Activated naive CD8-positive, alpha-beta T cell treated with anti-CD3 and anti-CD28 coated beads for 36 hours (primary cell): ENCODE data around the gene ENTHD1. TPM values are rescaled to one million over a fixed set of nuclear protein-coding genes. Genes with fewer than 3 reads are reported as not detected.
"Not testable (repeated sequence)": the region's sequence is repeated elsewhere in the genome, so short reads cannot be mapped to it uniquely, and the experiment has no call there.

Experiments used
- DNase-seq: peaks from one replicate; pipeline ENCODE4 v3.0.0; 2021
- H3K27ac Mint-ChIP-seq: one replicate; pipeline ENCODE4 v1.8.0; 2022; ENCODE audit warnings: mild to moderate bottlenecking, moderate library complexity, mixed read lengths
- H3K27me3 Mint-ChIP-seq: one replicate; pipeline ENCODE4 v1.8.0; 2022; ENCODE audit warnings: mild to moderate bottlenecking, mixed read lengths
- H3K36me3 Mint-ChIP-seq: one replicate; pipeline ENCODE4 v1.8.0; 2021; ENCODE audit warnings: mild to moderate bottlenecking, mixed read lengths
- H3K4me1 Mint-ChIP-seq: one replicate; pipeline ENCODE4 v1.8.0; 2021; ENCODE audit warnings: mixed read lengths
- H3K4me3 Mint-ChIP-seq: one replicate; pipeline ENCODE4 v1.8.0; 2022; ENCODE audit warnings: mild to moderate bottlenecking, moderate library complexity, mixed read lengths
- H3K9me3 Mint-ChIP-seq: one replicate; pipeline ENCODE4 v1.8.0; 2022; ENCODE audit warnings: mixed read lengths
- total RNA-seq, 2 experiments: library from RNA; stranded (reverse); gene quantifications; one replicate each; pipeline ENCODE4 v1.2.3, GENCODE V29; 2021

Gene ENTHD1
- total RNA-seq, 2 experiments from 2014 or later = 0.20 to 0.39 TPM

DNA sequence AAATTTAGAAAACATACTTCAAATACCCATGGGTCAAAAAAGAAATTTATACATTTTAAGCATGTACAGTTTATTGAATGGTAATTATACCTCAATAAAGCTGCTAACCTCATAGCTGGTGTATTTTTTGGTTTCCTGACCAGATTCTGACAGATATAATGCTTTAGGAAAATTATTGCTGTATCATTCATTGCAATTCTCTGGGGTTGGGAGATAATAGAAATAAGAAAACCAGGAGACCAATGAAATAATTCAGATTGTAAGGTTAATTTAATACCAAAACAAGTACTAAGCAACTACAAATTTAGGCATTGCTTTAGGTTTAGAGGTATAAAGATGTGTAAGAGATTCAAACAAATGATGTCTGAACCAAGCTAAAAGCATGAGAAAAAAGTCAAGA, 120.1 kb downstream of the ENTHD1 start:
- H3K27ac Mint-ChIP-seq = no peak overlapping the region
- peaks cover 6% of the 10 kb centered on the region for H3K9me3 Mint-ChIP-seq
- H3K4me1 Mint-ChIP-seq = peaks cover 14% of the 10 kb centered on the region
- no peak overlapping the region for H3K4me3 Mint-ChIP-seq
- DNase-seq = no peak
- H3K36me3 Mint-ChIP-seq = peaks cover 2% of the 10 kb centered on the region
- peaks cover 6% of the 10 kb centered on the region for H3K27me3 Mint-ChIP-seq

DNA sequence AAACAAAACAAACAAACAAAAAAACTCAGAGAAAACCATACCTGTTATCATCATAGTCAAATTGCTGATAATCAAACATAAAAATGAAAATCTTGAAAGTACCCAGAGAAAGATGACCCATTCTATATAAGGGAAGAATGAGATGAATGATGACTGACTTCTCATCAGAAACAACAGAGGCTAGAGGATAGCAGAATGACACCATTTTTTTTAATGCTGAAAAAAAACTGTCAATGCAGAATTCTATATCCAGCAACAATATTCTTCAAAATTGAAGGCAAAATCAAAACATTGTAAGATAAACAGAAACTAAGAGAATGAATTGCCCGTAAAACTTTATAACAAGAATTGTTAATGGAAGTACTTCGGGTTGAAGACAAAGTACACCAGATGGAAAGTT, 122.1 kb downstream of the ENTHD1 start:
- Mint-ChIP-seq H3K36me3 (peaks cover 2% of the 10 kb centered on the region), H3K9me3 (peaks cover 6% of the 10 kb centered on the region), H3K4me1 (peaks cover 16% of the 10 kb centered on the region), H3K4me3 (no peak overlapping the region), H3K27ac (no peak overlapping the region), H3K27me3 (peaks cover 6% of the 10 kb centered on the region)
- no peak for DNase-seq

DNA sequence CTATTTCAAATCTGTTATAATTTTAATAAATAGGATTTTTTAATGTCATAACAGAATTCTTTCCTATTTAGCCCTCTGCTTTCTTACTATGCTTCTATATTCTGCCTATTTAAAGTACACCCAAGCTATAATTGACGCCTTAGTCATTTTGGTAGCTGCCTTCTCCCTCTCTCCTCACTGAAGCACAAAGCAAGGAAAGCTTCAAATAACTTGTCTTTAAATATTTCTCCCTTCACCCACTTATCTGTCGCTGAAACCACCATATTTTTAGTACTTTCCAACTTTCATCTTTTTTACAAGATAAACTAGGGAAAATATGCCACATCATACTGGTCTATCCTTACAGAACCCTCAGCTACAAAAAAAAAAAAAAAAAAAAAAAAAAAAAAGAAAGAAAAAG, 127.9 kb downstream of the ENTHD1 start:
- no peak overlapping the region for H3K27ac Mint-ChIP-seq
- H3K9me3 Mint-ChIP-seq = peaks cover 1% of the 10 kb centered on the region
- DNase-seq = no peak
- peaks cover 7% of the 10 kb centered on the region for H3K4me1 Mint-ChIP-seq
- peaks cover 2% of the 10 kb centered on the region for H3K36me3 Mint-ChIP-seq
- no peak overlapping the region for H3K4me3 Mint-ChIP-seq
- H3K27me3 Mint-ChIP-seq = peaks cover 22% of the 10 kb centered on the region

DNA sequence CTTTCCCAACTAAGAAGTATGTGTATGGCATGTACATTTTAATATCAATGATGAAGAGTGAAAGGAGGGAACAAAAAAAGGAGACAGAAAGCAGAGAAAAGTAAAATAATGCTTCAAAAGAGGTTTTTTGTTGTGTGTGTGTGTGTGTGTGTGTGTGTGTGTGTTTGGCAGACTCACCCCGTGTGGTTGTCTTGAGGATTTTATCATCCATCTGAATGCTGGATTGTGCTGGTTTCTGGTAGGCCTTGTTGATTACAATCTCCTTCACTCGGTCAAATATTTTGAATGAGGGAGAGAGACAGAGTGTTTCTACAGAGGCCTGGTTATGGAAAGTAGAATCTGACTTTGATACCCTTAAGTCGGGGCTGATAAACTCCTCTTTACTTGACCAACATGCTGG, 128.5 kb downstream of the ENTHD1 start:
- Mint-ChIP-seq H3K36me3 (peaks cover 2% of the 10 kb centered on the region), H3K9me3 (peaks cover 1% of the 10 kb centered on the region), H3K27me3 (peaks cover 22% of the 10 kb centered on the region), H3K4me1 (peaks cover 7% of the 10 kb centered on the region), H3K27ac (no peak overlapping the region), H3K4me3 (no peak overlapping the region)
- DNase-seq = no peak

DNA sequence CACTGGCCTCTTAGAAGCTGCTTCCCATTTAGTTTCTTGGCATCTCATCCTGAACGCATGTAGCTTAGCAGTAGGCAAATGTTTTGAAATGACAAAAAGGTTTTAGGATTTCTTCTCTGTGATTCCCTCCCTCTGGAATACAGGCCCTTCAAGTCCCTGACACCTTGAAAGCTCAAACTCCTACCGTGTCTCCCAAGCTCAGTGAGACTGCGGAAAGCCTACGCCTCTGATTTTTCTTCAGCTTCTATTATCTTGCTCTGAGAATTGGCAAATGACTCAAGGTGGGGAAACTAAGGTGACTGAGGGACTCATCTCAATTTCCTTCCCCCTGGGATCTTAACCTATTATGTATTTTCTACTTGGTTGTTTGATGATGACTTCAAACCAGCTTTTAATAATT, 130.3 kb downstream of the ENTHD1 start:
- no peak overlapping the region for H3K27ac Mint-ChIP-seq
- peaks cover 7% of the 10 kb centered on the region for H3K4me1 Mint-ChIP-seq
- H3K27me3 Mint-ChIP-seq = peaks cover 16% of the 10 kb centered on the region
- no peaks in the 10 kb centered on the region for H3K9me3 Mint-ChIP-seq
- H3K4me3 Mint-ChIP-seq = no peak overlapping the region
- no peaks in the 10 kb centered on the region for H3K36me3 Mint-ChIP-seq
- DNase-seq = no peak

DNA sequence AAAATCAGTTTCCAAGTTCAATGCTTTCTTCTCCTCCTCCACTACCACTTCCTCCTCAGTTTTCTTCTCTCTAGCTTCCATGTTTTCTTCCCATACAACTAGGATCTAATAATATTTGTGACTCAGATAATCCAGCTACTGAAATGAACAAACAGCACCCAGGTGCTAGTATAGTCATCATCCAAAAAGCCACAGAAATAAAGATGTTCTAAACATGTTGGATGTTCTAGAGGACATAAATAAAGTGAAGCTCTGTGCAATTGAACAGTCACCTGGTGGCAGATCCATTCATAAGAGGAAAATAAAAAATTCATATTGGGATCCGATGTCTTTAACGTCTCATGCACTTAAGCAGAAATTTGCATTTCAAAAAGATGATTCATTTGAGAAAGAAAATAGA, 142.8 kb downstream of the ENTHD1 start:
- no peaks in the 10 kb centered on the region for H3K27me3 Mint-ChIP-seq
- no peaks in the 10 kb centered on the region for H3K9me3 Mint-ChIP-seq
- H3K4me1 Mint-ChIP-seq = peaks cover 21% of the 10 kb centered on the region
- H3K4me3 Mint-ChIP-seq = no peak overlapping the region
- H3K36me3 Mint-ChIP-seq = no peaks in the 10 kb centered on the region
- no peak for DNase-seq
- no peak overlapping the region for H3K27ac Mint-ChIP-seq

DNA sequence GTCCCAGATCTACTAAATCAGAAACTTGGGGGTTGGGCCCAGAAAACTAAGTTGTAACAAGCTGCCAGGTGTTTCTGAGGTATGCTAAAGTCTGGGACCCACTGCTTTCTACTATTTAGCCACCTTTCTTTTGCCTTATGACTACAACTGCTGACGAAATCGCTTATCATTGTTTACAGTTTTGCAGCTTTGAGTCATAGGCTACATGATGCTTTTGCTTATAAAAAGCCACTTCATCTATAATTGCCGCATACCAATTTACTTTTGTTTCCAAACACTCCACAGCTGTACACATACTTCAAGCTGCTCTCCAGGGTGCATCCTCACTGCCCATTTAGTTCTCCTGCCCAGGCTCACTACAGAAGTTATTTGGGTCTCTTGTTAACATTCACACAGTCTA, 144.7 kb downstream of the ENTHD1 start:
- H3K27me3 Mint-ChIP-seq = no peaks in the 10 kb centered on the region
- H3K4me1 Mint-ChIP-seq = peaks cover 33% of the 10 kb centered on the region
- no peak overlapping the region for H3K27ac Mint-ChIP-seq
- no peak for DNase-seq
- H3K9me3 Mint-ChIP-seq = no peaks in the 10 kb centered on the region
- H3K4me3 Mint-ChIP-seq = no peak overlapping the region
- H3K36me3 Mint-ChIP-seq = no peaks in the 10 kb centered on the region

DNA sequence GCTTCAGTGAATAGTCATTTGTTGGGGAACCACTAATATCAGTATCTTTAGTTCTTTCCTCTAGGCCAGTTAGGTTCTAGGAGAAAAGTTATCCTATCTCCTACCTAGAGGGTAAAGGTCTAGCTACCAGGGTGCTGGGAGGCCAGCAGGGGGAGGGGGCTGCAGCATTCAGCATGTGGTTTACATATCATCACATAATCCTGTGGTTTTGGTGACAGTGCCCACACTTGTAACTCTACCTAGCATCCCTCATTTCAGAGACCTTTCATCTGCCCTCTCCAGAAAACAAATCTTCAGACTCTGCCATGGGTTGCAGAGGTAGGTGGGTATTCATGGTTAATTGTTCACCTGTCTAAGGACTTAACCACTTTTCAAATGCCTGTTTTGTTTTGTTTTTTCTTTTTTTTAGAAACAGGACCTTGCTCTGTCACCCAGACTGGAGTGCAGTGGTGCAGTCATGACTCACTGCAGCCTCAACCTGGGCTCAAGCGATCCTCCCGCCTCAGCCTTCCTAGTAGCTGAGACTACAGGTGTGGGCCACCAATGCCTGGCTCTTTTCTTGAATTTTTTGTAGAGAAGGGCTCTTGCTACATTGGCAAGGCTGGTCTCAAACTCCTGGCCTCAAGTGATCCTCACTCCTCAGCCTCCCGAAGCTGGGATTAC, 146.8 kb downstream of the ENTHD1 start:
- no peaks in the 10 kb centered on the region for H3K27me3 Mint-ChIP-seq
- H3K27ac Mint-ChIP-seq = no peak overlapping the region
- H3K4me3 Mint-ChIP-seq = no peak overlapping the region
- peaks cover 37% of the 10 kb centered on the region for H3K4me1 Mint-ChIP-seq
- H3K9me3 Mint-ChIP-seq = no peaks in the 10 kb centered on the region
- H3K36me3 Mint-ChIP-seq = no peaks in the 10 kb centered on the region
- DNase-seq = peak; percentile 13

DNA sequence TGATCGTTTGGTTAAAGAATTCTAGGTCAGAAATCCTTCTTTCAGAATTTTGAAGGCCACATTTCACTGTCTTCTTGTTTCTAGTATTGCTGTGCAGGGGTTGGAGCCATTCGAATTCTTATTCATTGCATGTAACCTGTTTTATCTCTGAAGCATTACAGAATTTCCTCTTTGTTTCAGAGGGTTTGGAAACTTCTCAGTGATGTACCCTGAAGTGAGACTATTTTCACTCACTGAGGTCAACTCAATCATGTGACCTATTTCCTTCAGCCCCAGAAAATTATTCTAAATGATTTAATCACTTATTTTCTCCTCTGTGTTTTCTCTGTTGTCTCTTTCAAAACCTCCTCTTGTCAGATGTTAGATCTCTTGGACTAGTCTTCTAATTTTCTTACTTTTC, 147.8 kb downstream of the ENTHD1 start:
- H3K27me3 Mint-ChIP-seq = no peaks in the 10 kb centered on the region

DNA sequence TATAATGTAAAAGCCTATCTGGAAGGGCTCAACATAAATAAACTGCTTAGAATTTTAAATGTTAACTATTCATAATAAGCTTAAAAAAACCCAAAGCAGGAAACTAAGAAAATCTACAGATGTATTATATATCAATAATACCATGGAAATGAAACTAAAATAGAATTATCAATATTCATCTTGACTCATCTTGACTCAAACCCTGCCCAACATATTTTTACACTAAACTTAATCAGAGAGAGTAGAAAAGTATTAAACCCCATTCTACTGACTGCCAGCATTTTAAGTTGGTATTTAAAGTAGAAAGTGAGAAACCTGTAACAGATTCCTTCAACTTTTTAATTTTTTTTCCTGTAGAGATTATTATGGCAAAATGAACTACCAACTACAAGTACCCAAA, 149.2 kb downstream of the ENTHD1 start:
- no peaks in the 10 kb centered on the region for H3K36me3 Mint-ChIP-seq
- H3K27me3 Mint-ChIP-seq = no peaks in the 10 kb centered on the region
- peaks cover 31% of the 10 kb centered on the region for H3K4me1 Mint-ChIP-seq
- no peak overlapping the region for H3K4me3 Mint-ChIP-seq
- no peak overlapping the region for H3K27ac Mint-ChIP-seq
- H3K9me3 Mint-ChIP-seq = peaks cover under 1% of the 10 kb centered on the region
- no peak for DNase-seq

More for the DNA sequence above, 147.8 kb downstream of the ENTHD1 start:
- Mint-ChIP-seq H3K36me3 (no peaks in the 10 kb centered on the region), H3K27ac (peak overlapping the region; percentile 6), H3K4me3 (no peak overlapping the region), H3K9me3 (no peaks in the 10 kb centered on the region), H3K4me1 (peaks cover 34% of the 10 kb centered on the region)
- DNase-seq = no peak

DNA sequence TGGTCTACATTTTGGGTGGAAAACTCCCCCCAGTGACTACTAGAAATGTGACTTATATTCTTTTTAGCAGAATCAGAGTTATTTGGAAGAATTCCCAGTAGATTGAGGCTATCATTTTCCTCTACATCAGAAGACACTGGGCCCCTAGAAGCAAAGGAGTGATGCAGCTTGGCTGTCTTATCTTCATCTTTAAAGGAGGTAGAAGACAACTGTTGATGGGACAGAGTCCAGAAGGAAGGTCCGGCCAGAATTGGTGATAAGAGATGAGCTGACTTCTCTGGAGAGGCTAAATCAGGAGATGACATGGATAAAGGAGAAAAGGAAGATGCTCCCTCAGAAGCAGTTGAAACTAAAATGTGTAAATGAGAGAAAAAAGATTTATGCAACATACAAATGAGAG, 149.6 kb downstream of the ENTHD1 start:
- no peak for DNase-seq
- peaks cover 1% of the 10 kb centered on the region for H3K9me3 Mint-ChIP-seq
- H3K27ac Mint-ChIP-seq = no peak overlapping the region
- no peaks in the 10 kb centered on the region for H3K36me3 Mint-ChIP-seq
- no peak overlapping the region for H3K4me3 Mint-ChIP-seq
- H3K27me3 Mint-ChIP-seq = no peaks in the 10 kb centered on the region
- peaks cover 31% of the 10 kb centered on the region for H3K4me1 Mint-ChIP-seq

DNA sequence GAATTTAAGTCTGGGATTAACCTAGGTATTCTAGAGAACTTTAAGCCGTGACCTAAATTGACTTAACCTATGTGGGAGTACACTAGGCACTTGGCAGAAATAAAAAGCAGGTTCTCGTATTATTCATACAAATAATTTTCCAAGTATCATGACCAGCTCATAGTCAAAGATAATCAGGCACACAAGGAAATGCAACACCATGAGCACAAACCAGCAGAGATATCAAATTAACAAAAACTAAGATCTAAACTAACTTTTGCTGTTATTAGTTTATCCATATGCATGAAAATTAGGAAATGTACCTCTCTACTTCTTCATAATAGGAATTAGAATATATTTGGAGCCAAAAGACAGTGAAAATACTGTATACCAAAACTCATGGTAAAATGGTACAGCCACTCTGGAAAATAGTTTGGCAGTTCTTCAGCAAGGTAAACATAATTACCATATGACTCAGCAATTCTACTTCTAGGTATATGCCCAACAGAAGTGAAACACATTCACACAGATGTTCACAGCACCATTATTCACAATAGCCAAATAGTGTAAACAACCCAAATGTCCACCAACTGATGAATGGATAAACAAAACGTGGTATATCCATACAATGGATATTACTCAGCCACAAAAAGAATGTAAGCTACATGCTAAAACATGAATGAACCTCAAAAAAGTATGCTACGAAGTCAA, 154.1 kb downstream of the ENTHD1 start:
- H3K9me3 Mint-ChIP-seq = peaks cover 1% of the 10 kb centered on the region
- no peak for DNase-seq
- H3K4me3 Mint-ChIP-seq = no peak overlapping the region
- peaks cover 8% of the 10 kb centered on the region for H3K4me1 Mint-ChIP-seq
- H3K27ac Mint-ChIP-seq = no peak overlapping the region
- peaks cover 6% of the 10 kb centered on the region for H3K27me3 Mint-ChIP-seq
- H3K36me3 Mint-ChIP-seq = no peaks in the 10 kb centered on the region

DNA sequence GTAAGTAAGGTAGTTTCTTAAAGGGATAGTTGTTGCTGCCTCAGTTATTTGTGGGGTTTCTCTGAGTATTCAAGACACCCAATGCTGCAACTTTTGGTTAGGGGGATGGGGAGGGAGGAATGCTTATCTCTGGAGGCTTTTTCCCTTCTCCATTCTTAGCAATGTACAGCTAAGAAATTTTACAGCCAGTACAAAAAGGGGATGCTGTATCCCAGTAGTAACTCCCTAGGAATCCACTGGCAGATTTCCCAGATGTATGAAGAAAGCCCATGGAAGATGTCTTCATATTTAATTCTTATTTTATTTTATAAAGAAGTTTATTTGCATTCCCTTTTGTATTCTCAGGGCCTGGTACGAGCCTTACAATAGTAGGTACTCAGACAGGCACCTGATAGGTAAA, 154.8 kb downstream of the ENTHD1 start:
- H3K36me3 Mint-ChIP-seq = no peaks in the 10 kb centered on the region
- no peak overlapping the region for H3K27ac Mint-ChIP-seq
- H3K4me1 Mint-ChIP-seq = peaks cover 3% of the 10 kb centered on the region

DNA sequence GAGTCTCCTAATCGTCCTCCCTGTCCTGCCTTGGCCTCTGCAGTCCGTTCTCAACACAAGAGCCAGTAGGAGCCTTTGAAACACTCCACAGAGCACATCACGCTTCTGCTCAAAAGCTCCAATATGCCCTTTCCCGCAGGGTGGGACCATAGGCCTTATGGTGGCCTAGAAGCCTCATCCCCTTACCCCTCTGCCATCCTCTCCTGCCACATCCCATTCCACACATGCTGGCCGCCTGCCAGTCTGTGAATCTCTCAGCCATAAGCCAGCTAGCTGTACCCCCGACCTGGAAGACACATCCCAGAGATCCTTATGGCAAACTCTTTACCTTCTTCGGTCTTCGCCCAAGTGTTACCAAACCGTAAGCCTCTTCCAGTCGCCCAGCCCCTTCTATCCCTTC, 157.8 kb downstream of the ENTHD1 start:
- DNase-seq = no peak
- H3K36me3 Mint-ChIP-seq = no peaks in the 10 kb centered on the region
- no peaks in the 10 kb centered on the region for H3K4me1 Mint-ChIP-seq
- H3K27me3 Mint-ChIP-seq = peaks cover 6% of the 10 kb centered on the region
- no peak overlapping the region for H3K4me3 Mint-ChIP-seq
- peaks cover 1% of the 10 kb centered on the region for H3K9me3 Mint-ChIP-seq
- no peak overlapping the region for H3K27ac Mint-ChIP-seq

More for the DNA sequence above, 154.8 kb downstream of the ENTHD1 start:
- Mint-ChIP-seq H3K27me3 (peaks cover 6% of the 10 kb centered on the region), H3K4me3 (no peak overlapping the region), H3K9me3 (peaks cover 1% of the 10 kb centered on the region)
- DNase-seq = no peak

DNA sequence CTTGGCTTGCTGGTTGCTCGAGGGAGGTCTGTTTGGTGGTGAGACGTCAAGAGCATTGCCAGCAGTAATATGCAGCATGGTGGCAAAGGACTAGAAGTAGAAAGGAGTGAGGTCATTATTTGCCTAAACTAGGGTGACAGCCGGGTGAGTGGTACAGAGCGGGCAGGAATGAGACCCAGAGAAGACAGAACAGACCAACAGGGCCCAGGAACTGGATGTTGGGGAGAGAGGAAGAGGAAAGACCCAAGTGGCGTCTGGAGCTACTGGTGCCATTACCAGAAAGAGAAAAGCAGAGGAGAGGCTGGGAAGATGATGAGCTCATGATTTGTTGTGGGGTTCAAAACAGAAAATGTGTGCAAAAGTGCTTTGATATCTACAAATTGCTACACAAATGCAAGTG, 158.7 kb downstream of the ENTHD1 start:
- no peak for DNase-seq
- H3K27me3 Mint-ChIP-seq = peaks cover 6% of the 10 kb centered on the region
- H3K4me1 Mint-ChIP-seq = no peaks in the 10 kb centered on the region
- peak overlapping the region; percentile 36 for H3K27ac Mint-ChIP-seq
- no peaks in the 10 kb centered on the region for H3K36me3 Mint-ChIP-seq
- H3K4me3 Mint-ChIP-seq = no peak overlapping the region
- peaks cover 1% of the 10 kb centered on the region for H3K9me3 Mint-ChIP-seq

DNA sequence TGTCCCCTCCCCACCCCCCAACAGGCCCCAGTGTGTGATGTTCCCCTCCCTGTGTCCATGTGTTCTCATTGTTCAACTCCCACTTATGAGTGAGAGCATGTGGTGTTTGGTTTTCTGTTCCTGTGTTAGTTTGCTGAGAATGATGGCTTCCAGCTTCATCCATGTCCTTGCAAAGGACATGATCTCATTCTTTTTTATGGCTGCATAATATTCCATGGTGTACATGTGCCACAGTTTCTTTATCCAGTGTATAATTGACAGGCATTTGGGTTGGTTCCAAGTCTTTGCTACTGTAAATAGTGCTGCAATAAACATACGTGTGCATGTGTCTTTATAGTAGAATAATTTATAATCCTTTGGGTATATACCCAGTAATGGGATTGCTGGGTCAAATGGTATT, 159.5 kb downstream of the ENTHD1 start:
- H3K27ac Mint-ChIP-seq, H3K9me3 Mint-ChIP-seq, H3K4me3 Mint-ChIP-seq, DNase-seq, H3K4me1 Mint-ChIP-seq, H3K36me3 Mint-ChIP-seq, H3K27me3 Mint-ChIP-seq: not testable (repeated sequence)
